BJ (cell line): Measurements from ENCODE around the gene COL11A2. TPM values are rescaled to one million over a fixed set of nuclear protein-coding genes. Genes with fewer than 3 reads are reported as not detected.

Experiments
- CTCF ChIA-PET: fragments of 350-600 bp; formaldehyde crosslinking; extraction: SDS; loops from one replicate; lab custom pipeline; 2021; ENCODE audit warnings: antibody characterized with exemption, inconsistent platforms; lab: Yijun Ruan, JAX
- POLR2A ChIA-PET: fragments of 300-600 bp; sonication (Branson Sonifier 250); formaldehyde crosslinking; extraction: SDS; loops from one replicate; lab custom pipeline; 2021; ENCODE audit warnings: antibody characterized with exemption; lab: Charles Lee
- DNase-seq: peaks from one replicate; pipeline ENCODE4 v3.0.0-alpha.2; 2011; ENCODE audit warnings: low read depth
- H3K27me3 ChIP-seq: 2 replicates; pipeline ENCODE4 v1.6.0; 2011; ENCODE audit warnings: low read length; ENCODE audit not compliant: control insufficient read depth, insufficient read depth
- H3K36me3 ChIP-seq: 2 replicates; pipeline ENCODE4 v1.5.1; 2011; ENCODE audit warnings: low read length; ENCODE audit not compliant: control insufficient read depth, insufficient read depth
- H3K4me3 ChIP-seq: 2 replicates; pipeline ENCODE4 v1.5.1; 2011; ENCODE audit warnings: low read depth, mild to moderate bottlenecking, control low read depth, low read length
- CTCF ChIP-seq: IDR thresholded peaks from 2 replicates; pipeline ENCODE4 v1.5.1; 2011; ENCODE audit warnings: low read depth, mild to moderate bottlenecking, control low read depth, inconsistent platforms, low read length, moderate library complexity; ENCODE audit not compliant: insufficient read depth
- polyA plus RNA-seq: library from polyadenylated mRNA; depleted of rRNA; stranded (reverse); fragments of >200 nt; gene quantifications from 2 replicates; pipeline ENCODE4 v1.2.3, GENCODE V29; 2011

COL11A2 gene
- polyA plus RNA-seq, 1 experiment = 0.91 TPM

DNA sequence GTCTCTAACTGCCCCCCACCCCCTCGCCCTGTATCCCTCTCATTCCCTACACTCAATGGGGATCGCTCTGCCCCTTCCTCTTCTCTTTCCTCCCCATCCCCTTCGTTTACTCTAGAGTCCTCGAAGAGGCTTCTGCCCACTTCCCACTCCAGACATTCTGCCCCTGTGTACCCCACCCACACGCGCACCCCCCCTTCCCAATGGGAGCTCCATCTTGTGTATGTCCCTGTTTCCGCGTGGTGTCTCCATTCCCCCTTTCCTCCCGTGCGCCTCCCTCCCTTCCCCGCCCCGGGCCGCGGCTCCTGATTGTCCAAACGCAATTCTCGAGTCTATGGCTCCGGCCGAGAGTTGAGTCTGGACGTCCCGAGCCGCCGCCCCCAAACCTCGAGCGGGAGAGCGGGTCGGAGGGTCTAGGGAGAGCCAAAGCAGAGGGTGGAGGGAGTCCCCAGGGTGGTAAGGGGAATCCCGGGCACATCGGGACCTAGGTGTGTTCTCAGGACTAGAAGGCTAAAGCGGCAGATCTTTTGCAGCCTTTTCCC is 15.4 kb upstream of the COL11A2 start:
- no peak for DNase-seq
- CTCF ChIA-PET = interaction anchor here (2.2 to 3.1 kb wide), 3 partner anchors 10 to 40 kb away, joined by 7 to 20 read pairs (median 11); no protein-coding TSS in a partner anchor

GRCh38 chr6:33206864-33207551 is 14.7 kb upstream of the COL11A2 start:
- H3K27me3 ChIP-seq = no peaks in the 10 kb centered on the region
- DNase-seq = no peak
- H3K36me3 ChIP-seq = peaks cover 29% of the 10 kb centered on the region
- no peak for TF ChIP-seq CTCF
- CTCF ChIA-PET = interaction anchor here (2.2 to 3.1 kb wide), 2 partner anchors 9 to 41 kb away, joined by 11 to 20 read pairs; no protein-coding TSS in a partner anchor
- POLR2A ChIA-PET = no interaction called here
- peak overlapping the region; percentile 84 for H3K4me3 ChIP-seq

More for the DNA sequence above, 15.4 kb upstream of the COL11A2 start:
- no peaks in the 10 kb centered on the region for H3K27me3 ChIP-seq
- peaks cover 24% of the 10 kb centered on the region for H3K36me3 ChIP-seq
- POLR2A ChIA-PET = interaction anchor here (0.7 kb wide), 1 partner anchor 238 kb away, joined by 20 read pairs; no protein-coding TSS in a partner anchor
- TF ChIP-seq CTCF = no peak
- H3K4me3 ChIP-seq = peak overlapping the region; percentile 84

DNA sequence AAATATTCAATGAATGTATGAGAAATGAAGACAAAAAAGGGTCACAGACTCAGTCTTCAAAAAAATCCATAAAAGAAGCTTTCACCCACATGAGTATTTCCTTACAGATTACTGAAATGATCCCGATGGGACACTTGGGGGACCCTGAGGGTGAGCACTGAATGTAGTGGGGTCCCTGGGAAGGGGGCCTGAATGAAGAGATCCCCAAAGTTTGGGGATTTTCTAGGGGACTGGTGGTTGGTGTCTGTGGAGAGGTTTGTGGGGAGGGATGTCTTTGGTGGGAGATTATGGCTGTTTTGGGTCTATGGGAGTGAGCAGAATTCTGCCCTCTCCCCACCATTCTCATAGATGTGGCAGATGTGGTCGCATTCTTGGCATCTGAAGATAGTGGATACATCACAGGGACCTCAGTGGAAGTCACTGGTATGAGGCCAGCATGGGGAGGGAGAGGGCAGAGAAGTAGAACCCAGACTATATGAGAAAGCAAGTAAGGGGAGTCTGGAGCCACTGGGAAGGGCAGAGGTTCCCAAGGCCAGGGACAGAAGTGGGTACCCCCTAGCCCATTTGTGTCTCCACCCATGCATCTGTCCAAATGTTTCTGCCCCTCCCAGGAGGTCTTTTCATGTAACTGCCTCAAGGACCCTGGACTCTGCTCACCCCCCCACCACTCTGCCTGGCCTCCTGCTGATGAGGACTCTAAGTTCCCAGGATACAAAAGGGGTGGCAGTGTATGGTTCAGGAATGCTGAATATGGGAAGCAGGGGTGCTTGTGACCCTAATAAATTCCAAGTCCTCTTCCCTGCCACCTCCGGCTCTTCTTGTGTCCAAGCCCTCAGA is 14.0 kb upstream of the COL11A2 start:
- DNase-seq = no peak
- POLR2A ChIA-PET = no interaction called here
- Histone ChIP-seq H3K4me3 (no peak overlapping the region), H3K36me3 (peaks cover 25% of the 10 kb centered on the region), H3K27me3 (no peaks in the 10 kb centered on the region)
- CTCF ChIA-PET = interaction anchor here (0.6 to 1.6 kb wide), 2 partner anchors 82 to 222 kb away, joined by 3 read pairs; no protein-coding TSS in a partner anchor
- TF ChIP-seq CTCF = no peak

GRCh38 chr6:33205191-33206026 is 13.1 kb upstream of the COL11A2 start:
- TF ChIP-seq CTCF = no peak
- CTCF ChIA-PET = interaction anchor here (0.6 to 1.6 kb wide), 3 partner anchors 43 to 221 kb away, joined by 3 to 4 read pairs (median 3); no protein-coding TSS in a partner anchor
- POLR2A ChIA-PET = no interaction called here
- Histone ChIP-seq H3K4me3 (peak overlapping the region; percentile 50), H3K27me3 (no peaks in the 10 kb centered on the region), H3K36me3 (peaks cover 23% of the 10 kb centered on the region)
- no peak for DNase-seq
